HG03342 (cell line): ENCODE measurements around the gene WDR18.
"Not testable (repeated sequence)": the region's sequence is repeated elsewhere in the genome, so short reads cannot be mapped to it uniquely, and the experiment has no call there.

ENCODE experiments used
- ATAC-seq: cut with Tn5 transposase; IDR thresholded peaks from one replicate; pipeline ENCODE4 v1.9.1; 2021; ENCODE audit warnings: mild to moderate bottlenecking, moderate library complexity; ENCODE audit not compliant: unreplicated experiment

Gene WDR18

DNA sequence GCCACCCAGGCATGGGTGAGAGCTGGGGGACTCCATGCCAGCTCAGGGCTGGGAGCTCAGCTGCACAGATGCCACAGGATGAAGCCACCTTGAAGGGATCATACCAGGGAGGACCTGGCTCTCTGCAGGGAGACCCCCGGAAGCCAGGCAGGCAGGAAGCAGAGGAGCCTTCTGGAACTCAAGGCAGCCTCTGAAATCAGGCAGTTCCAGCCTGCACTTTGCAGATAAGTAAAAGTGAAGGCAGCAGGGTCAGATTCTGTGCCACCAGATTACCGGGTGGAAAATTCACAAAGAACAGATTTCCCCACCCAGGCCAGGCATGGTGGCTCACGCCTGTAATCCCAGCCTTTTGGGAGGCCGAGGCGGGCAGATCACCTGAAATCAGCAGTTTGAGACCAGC, 34.2 kb downstream of the WDR18 start:
- ATAC-seq, result no peak

DNA sequence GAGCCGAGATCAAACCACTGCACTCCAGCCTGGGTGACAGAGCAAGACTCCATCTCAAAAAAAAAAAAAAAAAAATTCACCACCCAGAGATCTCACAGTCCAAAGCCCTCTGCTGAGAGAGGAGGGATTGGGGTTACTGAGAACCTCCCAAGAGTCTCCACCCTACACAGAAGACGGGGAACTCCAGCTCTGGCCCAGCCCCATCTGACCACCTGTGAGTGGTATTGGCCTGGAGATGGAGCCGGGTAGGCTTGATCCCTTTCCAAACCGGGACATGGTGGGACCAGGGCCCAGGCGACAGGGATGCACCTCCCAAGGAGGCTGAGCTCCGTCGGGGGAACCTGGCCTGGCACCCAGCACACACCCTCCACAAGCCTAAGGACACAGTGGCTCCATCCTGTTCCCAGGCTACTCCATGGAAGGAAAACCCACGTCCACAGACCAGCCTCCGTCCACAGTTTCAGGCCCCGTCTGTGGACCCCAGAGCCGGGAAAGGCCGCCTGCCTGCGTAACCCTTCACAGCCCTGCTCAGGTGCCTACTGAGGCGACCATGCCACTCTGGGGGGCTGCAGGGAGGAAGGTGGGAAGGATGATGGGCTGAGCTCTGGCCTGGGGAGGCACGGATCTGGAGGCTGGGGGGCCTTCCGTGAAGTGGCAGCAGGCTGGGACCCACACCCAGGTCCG, 34.9 kb downstream of the WDR18 start:
- no peak for ATAC-seq

GRCh38 chr19:1019616-1019961, 35.4 kb downstream of the WDR18 start:
- no peak for ATAC-seq

DNA sequence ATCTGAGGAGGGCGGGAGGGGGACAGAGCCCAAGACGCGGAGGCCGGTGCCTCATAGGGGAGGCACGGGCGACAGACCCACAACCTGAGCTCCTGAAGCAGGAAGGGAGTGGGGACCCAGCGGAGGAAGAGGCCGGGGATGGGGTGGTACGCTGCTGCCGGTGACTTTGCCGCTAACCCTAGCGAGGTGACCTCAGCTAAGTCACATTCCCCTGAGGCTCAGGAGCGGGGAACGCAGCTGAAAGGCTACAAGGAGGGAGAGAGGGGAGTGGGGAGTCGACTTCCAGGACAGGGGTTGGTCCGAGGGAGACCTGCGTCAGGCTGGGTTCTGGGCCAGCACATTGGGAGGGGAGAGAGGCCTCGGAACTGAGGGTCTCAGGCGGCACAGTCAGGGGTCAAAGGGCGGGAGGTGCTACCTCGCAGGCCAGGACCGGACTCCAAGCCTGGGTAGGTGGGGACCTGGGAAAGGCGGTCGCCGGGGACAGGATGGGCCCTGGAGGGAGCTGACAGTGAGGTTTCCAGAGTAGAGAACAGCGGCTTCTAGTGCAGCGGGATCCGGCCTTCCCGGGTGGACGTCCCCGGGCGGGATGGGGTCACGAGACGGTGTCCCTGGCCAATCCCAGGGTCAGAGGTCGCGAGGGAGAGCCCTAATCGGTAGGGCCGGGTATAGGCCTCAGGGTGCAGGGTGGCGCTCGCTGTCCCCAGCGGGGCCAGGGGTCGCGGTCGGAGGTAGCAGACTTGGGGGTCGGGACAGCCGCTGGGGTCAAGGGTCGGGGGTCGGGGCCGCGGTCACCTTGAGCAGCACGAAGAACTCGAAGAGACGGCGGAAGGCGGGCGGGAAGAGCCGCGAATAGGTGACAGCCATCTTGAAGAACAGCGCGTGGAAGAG, 36.1 kb downstream of the WDR18 start:
- no peak for ATAC-seq

- peak; percentile 69 for ATAC-seq
These were observed 36.8 kb downstream of the WDR18 start, which contains the start of gene TMEM259 for GRCh38 chr19:1020868-1021425. Gene TMEM259 (minus strand): TSS chr19:1021123. CDS start chr19:1020996, 127 bp downstream.

DNA sequence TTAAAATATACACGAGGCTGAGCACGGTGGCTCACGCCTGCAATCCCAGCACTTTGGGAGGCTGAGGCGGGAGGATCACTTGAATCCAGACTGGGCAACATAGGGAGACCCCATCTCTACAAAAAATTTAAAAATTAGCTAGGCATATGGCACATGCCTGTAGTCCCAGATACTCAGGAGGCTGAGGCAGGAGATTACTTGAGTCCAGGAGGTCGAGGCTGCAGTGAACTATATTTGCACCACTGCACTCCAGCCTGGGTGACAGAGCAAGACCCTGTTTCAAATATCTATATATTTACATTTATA, 39.7 kb downstream of the WDR18 start:
- not testable (repeated sequence) for ATAC-seq

DNA sequence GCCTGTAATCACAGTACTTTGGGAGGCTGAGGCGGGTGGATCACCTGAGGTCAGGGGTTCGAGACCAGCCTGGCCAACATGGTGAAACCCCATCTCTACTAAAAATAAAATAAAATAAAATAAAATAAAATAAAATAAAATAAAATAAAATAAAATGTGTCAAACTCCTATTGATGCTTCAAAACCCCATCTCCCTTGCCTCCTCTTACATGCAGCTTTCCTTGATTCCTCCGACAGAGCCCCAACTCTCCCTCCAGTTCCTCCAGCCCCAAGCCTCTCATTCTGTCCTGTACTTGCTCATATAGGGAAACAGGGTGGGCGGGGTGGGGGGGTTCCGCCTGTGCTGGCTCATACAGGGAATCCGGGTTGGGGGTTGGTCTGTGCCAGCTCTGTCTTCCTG, 40.9 kb downstream of the WDR18 start:
- not testable (repeated sequence) for ATAC-seq

DNA sequence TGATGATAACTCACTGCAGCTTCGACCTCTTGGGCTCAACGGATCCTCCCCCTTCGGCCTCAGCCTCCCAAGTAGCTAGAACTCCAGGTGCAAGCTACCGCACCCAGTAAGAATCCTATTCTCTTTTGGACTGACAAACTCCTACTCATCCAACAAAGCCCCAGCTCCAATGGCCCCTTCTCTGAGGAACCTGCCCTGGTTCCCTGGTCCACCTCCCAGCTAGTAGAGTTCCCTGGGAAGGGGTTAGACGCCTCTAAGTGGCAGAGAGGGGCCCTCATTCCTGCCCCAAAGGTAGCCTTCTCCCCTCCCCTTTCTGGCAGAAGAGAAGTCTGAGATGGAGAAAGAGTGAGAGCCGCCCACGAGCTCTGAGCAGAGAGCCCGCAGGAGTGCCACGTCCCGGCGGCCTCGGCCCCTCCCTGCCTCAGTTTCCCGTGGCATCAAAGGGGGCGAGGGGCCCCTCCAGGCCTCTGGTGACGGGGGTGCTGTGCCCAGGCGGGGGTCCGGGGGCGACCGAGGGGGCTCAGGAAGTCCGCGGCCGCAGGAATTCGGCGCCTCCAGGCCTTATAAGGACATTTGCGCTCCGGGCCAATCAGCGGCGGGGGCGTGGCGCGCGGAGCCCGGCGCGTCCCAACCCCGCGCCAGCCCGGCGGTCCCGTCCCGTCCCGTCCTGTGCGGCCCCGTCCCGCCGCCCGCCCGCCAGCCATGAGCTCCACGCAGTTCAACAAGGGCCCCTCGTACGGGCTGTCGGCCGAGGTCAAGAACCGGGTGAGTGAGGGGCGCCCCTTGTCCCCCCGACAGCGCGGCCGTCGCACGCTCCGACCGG, 42.0 kb downstream of the WDR18 start, which contains the start of gene CNN2:
CNN2 (plus strand) TSS at position 649 of the 823 bp plus-strand sequence; CDS start at position 703, 54 bp downstream.
- peak; percentile 40 for ATAC-seq

DNA sequence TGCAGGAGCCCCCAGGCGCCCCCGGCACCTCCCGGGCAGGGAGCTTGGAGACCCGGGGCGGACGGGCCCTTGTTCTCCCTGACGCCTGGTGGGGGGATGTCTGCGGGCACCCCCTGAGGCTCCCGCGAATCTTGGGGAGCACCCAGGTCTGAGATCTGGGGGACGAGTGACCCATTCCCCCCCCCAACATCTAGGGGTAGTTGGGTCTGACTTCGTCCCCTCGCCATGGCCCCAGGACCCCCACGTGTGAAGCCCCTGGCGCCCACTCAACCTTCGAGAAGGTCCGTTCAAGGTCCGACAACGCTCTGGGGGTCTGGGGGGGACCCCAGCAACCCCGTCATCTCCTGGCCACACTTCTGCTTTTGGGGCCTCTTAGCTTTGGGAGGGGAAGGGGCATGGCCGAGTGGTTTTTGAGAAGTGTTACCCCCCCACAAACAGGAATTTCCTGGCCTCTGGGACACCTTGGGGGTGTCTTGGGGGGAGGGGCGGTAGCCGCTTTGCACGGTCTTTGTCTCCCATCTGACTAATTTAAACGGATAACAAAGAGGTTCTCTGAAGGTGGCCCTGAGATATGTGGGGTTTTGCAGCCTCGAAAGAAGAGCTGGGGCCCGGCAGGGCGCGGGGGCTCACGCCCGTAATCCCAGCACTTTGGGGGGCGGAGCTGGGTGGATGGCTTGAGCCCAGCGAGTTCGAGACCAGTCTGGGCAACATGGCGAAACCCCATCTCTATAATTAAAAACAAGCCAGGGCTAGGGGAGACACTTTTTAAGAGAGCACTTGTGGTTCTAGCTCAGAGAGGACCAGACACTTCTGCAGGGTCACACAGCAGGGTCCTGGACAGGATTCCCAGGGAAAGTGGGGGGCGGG, 42.9 kb downstream of the WDR18 start:
- peak; percentile 6 for ATAC-seq

GRCh38 chr19:1027650-1028061, 43.5 kb downstream of the WDR18 start:
- ATAC-seq, result no peak

- no peak for ATAC-seq
These were observed 44.1 kb downstream of the WDR18 start for GRCh38 chr19:1028062-1028926.

DNA sequence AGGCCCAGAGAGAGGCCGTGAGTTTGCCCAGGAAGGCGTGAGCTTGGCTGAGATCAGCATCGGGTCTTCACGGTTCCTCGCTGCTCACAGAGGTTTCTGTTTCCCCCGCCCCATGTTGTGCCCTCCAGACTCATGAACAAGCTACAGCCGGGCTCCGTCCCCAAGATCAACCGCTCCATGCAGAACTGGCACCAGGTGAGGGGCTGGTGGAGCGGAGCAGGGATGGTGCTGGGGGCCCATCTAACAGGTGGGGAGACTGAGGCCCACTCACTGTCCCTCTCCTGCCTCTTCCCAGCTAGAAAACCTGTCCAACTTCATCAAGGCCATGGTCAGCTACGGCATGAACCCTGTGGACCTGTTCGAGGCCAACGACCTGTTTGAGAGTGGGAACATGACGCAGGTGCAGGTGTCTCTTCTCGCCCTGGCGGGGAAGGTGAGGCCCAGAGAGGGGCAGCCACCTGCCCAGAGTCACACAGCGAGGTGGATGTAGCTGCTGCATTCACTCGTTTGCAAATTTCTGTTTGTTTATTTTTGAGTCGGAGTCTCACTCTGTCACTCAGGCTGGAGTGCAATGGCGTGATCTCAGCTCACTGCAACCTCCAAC, 48.2 kb downstream of the WDR18 start:
- no peak for ATAC-seq

GRCh38 chr19:1035998-1036621, 52.0 kb downstream of the WDR18 start:
- ATAC-seq, result no peak

- no peak for ATAC-seq
These were observed 53.5 kb downstream of the WDR18 start for GRCh38 chr19:1037621-1038064.

DNA sequence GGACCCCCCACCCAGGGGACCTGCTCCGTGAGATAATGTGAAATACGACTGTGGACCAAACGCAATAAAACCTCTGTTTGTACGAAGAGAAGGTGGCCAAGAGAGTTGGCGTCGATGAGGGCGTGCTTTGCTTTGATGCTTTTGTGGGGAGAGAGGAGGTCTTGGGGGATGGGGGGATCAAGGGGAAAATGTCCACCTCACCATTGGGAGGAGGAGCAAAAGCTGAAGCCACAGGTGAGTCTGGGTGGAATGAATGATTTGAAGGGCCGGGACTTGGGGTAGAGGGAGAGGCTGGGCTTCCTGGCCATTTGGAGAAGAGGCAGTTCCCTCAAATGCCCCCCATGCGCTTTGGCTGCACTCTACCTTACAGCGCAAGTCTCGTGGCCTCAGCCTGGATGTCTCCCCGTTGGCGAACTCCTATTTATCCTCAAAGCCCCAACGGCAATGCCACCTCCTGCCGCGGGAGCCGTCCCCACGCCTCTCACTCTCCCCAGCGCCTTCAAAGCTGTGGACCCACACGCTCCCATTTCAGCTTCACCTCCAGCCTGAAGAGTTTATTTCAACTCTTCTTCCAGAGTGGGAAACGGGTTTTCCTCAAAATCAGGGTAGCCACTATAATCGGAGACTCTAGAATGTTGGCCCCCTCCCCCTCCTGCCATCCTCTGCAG, 55.0 kb downstream of the WDR18 start:
- ATAC-seq, result no peak

- peak; percentile 78 for ATAC-seq
These were observed 55.7 kb downstream of the WDR18 start, which contains the start of gene ABCA7 for GRCh38 chr19:1039646-1040475. Gene ABCA7 (plus strand): TSS chr19:1040107. CDS start chr19:1041362, 1,255 bp downstream.
